ENCODE data around the gene TCEAL7.
"Not testable (repeated sequence)": the region's sequence is repeated elsewhere in the genome, so short reads cannot be mapped to it uniquely, and the experiment has no call there.

GRCh38 chrX:103359605-103360004 lies 29.6 kb downstream of the TCEAL7 start:
- TF ChIP-seq SP1 (IDR thresholded peaks at IDR 0.05); CTBP1 (IDR thresholded peaks at IDR 0.05; ENCODE audit: borderline replicate concordance): not testable (repeated sequence)
